HG03442 (cell line): ENCODE results near the gene GID4.
"Not testable (repeated sequence)": the region's sequence is repeated elsewhere in the genome, so short reads cannot be mapped to it uniquely, and the experiment has no call there.

Experiments used
- ATAC-seq: cut with Tn5 transposase; IDR thresholded peaks from one replicate; pipeline ENCODE4 v1.9.1; 2021; ENCODE audit warnings: mild to moderate bottlenecking, moderate library complexity; ENCODE audit not compliant: unreplicated experiment

The GID4 gene

DNA sequence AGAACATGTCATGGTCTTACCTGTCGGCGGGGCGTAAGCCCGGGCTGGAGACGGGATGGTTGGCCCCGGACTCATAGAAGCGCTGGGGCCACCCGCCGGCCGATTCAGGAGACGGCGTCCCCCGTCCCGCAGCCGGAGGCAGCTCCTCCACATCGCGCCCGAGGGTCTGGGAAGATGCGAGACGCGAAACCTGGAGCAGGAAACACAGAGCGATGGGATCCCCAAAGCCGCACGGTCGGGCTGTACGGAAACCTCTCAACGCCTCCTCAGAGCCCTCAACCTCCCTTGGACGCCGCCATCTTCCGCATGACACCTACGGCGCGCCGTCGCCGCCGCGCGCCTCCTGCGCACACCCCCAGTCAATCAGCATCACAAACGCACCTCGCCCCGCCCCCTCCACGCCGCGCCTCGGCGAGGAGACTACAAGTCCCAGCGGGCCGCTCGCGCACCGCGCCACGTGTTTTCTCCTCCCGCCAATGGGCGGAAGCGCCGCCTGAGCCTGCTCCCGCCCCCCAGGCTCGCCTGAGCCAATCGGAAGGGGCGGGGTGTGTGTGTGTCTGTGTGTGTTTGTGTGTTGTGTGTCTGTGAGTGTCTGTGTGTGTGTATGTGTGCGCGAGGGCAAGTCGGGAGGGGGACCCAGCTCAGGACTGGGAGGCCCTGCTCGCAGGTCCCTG is at the start of gene GID4, which contains the start of gene ATPAF2:
Gene GID4 (plus strand): TSS at position 548 of the 674 bp plus-strand sequence. CDS start 57 bp downstream, at position 605.
Gene ATPAF2 (minus strand): TSS at position 308 of the 674 bp plus-strand sequence. CDS start 155 bp downstream, at position 153.
- peak; percentile 84 for ATAC-seq

DNA sequence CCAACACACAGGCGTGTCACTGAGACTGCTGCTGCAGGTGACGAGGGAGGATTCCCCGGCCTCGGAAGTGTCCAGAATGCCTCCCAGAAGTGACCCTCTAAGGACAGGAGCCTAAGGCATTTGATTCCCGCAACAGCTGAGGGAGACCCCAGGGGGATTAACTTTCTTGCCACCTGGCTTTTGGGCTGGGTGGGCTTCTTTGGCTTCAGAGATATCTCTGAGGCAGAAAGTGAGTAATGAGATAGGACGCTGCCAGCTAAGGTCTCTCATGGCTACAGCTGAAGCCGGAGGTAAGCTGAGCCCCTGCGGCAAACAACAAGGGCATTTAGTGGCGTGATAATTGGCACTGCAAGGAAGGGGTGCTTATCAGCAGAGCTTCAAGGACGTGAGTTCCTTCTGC is 49.6 kb upstream of the GID4 start:
- ATAC-seq, result no peak

DNA sequence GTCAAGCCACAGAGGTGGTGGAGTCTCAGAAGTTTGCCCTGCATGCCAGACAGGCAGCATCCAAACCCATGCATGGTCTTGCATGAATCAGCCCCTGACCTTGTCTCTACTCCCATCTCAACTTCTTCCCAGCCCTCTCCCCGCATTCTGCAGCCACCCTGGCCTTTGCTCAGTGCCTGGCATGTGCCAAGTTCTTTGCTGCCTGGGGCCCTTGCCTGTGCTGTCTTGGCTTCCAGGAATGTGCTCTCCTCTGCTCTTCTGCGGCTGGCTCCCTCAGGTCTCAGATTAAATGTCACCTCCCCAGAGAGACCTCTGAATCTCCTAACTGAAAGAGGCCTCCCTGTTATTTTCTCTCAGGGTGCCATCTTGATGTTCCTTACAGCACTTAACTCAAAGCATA is 48.9 kb upstream of the GID4 start:
- no peak for ATAC-seq

GRCh38 chr17:17993366-17993765 is 45.8 kb upstream of the GID4 start:
- ATAC-seq, result no peak

GRCh38 chr17:17993852-17994251 is 45.4 kb upstream of the GID4 start:
- ATAC-seq, result no peak

- no peak for ATAC-seq
Measured at GRCh38 chr17:17994271-17995069, 44.7 kb upstream of the GID4 start.

DNA sequence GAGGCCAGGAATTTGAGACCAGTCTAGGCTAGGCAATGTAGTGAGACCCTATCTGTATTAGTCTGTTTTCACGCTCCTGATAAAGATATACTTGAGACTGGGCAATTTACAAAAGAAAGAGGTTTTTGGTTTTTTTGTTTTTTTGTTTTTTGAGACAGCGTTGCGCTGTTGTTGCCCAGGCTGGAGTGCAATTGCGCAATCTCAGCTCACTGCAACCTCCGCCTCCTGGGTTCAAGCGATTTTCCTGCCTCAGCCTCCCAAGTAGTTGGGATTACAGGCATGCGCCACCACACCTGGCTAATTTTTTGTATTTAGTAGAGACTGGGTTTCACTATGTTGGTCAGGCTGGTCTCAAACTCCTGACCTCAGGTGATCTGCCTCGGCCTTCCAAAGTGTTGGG is 43.3 kb upstream of the GID4 start:
- ATAC-seq, result not testable (repeated sequence)

GRCh38 chr17:17998934-17999333 is 40.3 kb upstream of the GID4 start:
- ATAC-seq, result no peak

DNA sequence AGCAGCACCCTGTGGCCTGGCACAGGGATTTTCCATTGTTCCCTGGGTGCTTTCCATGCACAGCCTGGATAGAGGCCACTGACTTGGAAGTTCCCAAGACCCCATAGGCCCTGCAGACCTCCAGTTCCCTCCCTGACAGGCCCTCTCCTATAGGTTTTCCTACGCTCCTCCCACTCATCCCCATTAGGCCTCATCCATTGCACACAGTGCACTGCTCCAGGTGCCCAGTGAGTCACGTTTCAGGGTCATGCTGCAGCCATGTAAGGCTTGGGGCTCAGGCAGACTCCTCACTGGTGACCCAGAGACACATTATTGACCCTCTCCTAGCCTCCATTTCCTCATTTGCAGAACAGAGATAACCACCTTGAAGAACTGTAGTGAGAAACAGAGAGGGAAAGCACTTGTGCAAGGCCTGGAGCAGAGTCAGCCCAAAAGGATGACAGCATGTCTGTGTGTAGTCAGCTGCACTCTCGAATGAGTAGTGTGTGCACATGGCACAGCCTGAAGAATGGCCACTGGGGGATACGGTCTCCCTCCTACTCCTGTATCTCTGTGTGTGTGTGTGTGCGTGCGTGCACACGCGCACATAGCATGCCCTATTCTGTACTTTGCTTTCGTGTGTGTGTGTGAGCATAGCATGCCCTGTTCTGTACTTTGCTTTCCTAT is 39.7 kb upstream of the GID4 start:
- no peak for ATAC-seq

DNA sequence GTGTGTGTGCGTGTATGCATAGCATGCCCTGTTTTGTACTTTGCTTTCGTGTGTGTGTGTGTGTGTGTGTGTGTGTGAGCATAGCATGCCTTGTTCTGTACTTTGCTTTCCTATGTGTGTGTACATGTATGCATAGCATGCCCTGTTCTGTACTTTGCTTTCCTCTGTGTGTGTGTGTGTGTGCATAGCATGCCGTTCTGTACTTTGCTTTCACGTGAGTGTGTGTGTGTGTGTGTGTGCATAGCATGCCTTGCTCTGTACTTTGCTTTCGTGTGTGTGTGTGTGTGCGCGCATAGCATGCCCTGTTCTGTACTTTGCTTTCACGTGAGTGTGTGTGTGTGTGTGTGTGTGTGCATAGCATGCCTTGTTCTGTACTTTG is 39.2 kb upstream of the GID4 start:
- ATAC-seq, result no peak

DNA sequence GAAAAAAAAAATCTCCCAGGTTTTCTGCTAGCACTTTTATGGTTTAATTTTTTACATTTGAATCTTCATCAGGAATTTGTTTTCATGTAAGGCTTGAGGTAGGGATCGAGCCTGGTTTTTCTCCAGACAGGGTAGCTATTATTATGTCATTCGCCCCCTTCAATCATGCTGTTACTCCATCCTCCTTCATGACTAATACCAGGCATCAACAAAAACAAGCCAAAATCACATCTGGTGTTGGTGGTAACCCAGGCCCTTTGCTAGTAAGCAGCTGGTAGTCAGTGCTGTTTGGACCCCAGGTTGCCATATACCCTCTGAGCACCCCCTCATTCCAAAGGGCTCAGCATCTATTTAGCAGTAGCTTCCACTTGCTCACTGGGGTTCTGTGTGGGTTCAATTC is 37.0 kb upstream of the GID4 start:
- no peak for ATAC-seq

- no peak for ATAC-seq
Measured at GRCh38 chr17:18004345-18004744, 34.9 kb upstream of the GID4 start.

DNA sequence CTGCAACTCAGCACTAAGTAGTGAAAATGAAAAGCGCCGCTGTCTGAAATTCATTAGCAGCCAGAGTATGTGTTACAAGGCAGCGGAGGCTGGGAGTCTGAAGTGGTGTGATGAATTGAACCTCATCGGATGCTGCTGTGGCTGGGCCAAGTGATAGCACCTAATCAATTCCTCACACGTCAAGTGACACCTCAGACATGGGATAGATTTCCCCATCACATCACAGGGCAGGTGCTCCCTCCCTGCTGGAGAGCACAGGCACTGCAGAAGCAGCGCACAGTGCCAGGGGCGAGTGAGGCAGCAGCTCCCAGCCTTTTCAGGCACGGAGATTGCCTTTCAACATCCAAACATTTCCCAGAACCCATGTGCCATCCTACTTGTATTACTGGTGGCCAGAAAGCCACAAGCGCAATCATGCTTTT is 34.3 kb upstream of the GID4 start:
- ATAC-seq, result no peak

- no peak for ATAC-seq
Measured at GRCh38 chr17:18005496-18005895, 33.7 kb upstream of the GID4 start.

DNA sequence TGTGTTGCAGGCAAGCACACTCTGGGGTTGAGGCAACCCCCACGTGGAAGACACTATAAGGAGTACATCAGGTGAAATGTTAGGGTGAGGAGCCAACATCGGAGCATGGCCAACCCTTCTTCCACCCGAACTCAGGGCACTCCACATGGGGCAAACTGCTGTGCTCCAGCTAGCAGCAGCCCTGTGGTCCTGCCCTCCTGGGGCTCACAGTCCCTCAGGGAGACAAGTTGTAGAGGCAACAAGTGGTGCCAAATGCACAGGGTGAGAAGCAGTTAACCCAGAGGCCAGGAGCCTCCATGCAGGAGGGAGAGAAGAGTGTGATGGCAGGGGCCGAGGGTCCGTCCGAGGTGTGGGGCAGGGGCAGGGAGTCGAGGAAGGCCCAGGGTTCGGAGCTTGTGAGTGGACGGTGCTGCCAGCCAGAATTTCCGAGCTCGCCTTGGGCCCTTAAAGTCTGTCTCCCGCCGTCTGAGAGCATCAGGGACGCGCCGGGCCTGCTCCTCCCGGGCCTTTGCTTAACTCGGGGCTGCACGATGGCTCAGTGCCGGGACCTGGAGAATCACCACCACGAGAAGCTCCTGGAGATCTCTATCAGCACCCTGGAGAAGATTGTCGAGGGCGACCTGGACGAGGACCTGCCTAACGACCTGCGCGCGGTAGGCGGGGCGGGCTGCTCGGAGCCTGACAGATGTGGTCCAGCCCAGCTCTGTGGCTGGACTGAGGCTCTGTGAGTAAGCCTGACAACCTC is 32.5 kb upstream of the GID4 start:
- no peak for ATAC-seq

DNA sequence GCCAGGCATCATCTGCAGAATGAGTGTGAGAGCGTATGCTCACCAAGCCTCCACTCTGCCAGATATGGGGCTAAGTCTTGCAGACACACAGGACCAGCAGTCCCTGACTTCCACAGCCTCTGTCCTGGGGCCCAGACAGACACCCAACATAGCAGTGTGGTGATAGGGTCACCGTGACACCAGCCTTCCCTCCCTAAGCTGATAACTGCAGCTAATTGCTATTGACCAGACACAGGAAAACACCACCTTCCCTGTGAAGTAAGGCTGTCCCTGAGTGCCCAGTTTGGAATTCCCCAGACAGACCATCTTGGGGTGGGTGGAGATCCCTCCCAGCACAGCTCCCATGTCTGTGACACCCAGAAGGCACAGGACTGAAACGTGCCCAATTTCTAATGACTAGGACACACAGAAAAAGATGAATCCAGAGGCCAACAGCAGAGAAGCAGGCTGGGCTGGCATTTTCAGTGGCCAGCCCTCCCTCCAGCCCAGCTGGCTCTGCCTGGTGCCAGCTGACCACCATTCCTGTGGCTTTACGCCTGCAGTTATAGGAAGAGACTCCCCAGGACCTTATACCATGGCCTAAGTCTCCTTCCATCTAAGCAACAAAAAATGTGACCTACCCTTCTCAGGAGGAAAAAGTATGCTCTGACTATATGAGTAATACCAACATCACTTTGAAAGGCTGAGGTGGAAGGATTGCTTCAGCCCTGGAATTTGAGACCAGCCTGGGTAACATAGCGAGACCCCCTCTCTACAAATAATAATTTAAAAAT is 30.5 kb upstream of the GID4 start:
- no peak for ATAC-seq

DNA sequence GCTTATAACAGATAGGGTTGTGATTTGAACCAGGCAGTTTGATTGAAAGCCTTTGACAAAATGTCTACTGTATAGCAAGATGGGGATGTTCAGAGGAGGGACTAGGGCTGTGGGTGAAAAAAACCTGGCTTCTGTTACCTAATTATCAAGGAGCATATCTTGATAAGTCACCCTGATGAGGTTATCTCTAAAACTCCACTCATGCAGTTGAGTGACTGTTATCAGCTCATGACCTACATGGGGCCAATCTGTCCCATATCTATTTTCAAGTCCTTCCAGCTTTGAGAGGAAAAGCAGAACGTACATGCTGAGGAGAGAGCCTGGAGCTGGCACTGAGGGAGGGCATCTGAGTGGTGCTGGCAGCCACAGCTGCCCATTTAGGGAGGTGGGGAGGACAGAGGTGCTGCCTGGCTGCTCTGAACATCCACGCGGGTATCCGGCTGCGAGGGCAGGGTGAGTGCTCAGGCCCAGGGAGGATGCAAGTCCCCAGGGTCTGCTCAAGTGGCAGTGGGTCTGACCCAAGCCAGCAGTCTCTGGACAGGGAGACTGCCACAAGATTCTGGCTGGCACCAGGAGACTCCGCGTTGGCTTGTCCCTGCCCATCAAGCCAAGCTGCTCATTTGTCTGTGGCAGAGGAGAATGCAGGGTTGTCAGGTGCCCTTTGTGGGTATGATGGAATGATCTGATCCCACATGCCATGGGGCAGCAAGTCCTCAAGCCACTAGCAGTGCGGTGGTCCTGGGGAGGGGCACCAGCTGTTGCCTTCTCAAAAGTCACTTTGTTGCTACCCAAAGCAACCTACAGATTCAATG is 29.4 kb upstream of the GID4 start:
- no peak for ATAC-seq

- ATAC-seq, result no peak
Measured at GRCh38 chr17:18011286-18011685, 27.9 kb upstream of the GID4 start.

DNA sequence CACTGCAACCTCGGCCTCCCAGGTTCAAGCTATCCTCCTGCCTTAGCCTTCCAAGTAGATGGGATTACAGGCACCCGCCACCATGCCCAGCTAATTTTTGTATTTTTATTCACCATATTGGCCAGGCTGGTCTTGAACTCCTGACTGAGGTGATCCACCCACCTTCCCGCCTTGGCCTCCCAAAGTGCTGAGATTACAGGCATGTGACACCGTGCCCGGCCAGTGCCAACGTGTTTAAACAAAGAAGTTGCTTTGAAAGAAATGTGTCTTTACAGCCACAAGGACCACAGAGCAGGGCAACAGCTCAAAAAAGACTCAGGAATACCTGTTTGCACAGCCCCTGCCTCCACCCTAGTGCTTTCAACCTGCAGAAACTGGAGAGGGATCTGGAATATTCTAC is 25.2 kb upstream of the GID4 start:
- no peak for ATAC-seq
